A549 (cell line): ENCODE results near the gene KRTAP1-5. TPM values are rescaled to one million over a fixed set of nuclear protein-coding genes. Genes with fewer than 3 reads are reported as not detected.

Experiments used
- ATAC-seq, 2 experiments: fragments of 200-7000 bp in 1 of 2; fragments of >200 bp in 1 of 2; cut with Nextera tagmentation in 1 of 2; cut with Tn5 transposase in 1 of 2; 3 replicates each; pipeline versions ENCODE4 v1.8.0 to v1.9.1; 2018 to 2020; ENCODE audit warnings: mild to moderate bottlenecking in 1 of 2, moderate library complexity in 1 of 2
- CTCF ChIA-PET: fragments of 300-600 bp; sonication (Branson Sonifier 250); formaldehyde crosslinking; extraction: SDS; loops from one replicate; lab custom pipeline; 2021; ENCODE audit warnings: antibody characterized with exemption, inconsistent platforms; lab: Yijun Ruan, JAX
- POLR2A ChIA-PET: fragments of 350-600 bp; formaldehyde crosslinking; extraction: SDS; loops from one replicate; lab custom pipeline; 2021; ENCODE audit warnings: antibody characterized with exemption, inconsistent platforms; lab: Yijun Ruan, JAX
- DNase-seq, 2 experiments: peaks; one replicate each; pipeline versions ENCODE4 v3.0.0 to v3.0.0-alpha.2; 2011 to 2016; ENCODE audit warnings: low read depth in 1 of 2, low spot score in 1 of 2
- FAIRE-seq: peaks from 2 replicates; lab custom pipeline; 2011; peaks lifted over from hg19 to GRCh38; lab: Jason Lieb, UNC
- H3K27ac ChIP-seq, 2 experiments: fragments of >200 bp; sonication (Bioruptor Twin); formaldehyde crosslinking; 3 replicates each; pipeline ENCODE4 v1.5.1; 2016 to 2017
- H3K4me1 ChIP-seq: fragments of >200 bp; sonication (Bioruptor Twin); formaldehyde crosslinking; 3 replicates; pipeline ENCODE4 v1.6.1; 2016
- H3K4me2 ChIP-seq: fragments of >200 bp; sonication (Bioruptor Twin); formaldehyde crosslinking; 3 replicates; pipeline ENCODE4 v1.6.1; 2016
- H3K4me3 ChIP-seq: fragments of >200 bp; sonication (Bioruptor Twin); formaldehyde crosslinking; 3 replicates; pipeline ENCODE4 v1.5.1; 2016
- H3K9me3 ChIP-seq: fragments of >200 bp; sonication (Bioruptor Twin); formaldehyde crosslinking; 3 replicates; pipeline ENCODE4 v1.6.1; 2016
- CEBPB ChIP-seq, 2 experiments: fragments of >200 bp in 1 of 2; sonication (Bioruptor Twin) in 1 of 2; formaldehyde crosslinking in 1 of 2; IDR thresholded peaks; 2 replicates each; pipeline ENCODE4 v1.6.1; 2012 to 2016
- EHMT2 ChIP-seq: fragments of 200-600 bp; sonication (generic); IDR thresholded peaks from 2 replicates; pipeline ENCODE4 v1.6.1; 2016; ENCODE audit warnings: antibody characterized with exemption, low read depth, mild to moderate bottlenecking, moderate library complexity
- EP300 ChIP-seq, 2 experiments: fragments of >200 bp; sonication (Bioruptor Twin); formaldehyde crosslinking; IDR thresholded peaks; 2 replicates in 1 of 2; 3 replicates in 1 of 2; pipeline ENCODE4 v1.6.1; 2016 to 2017
- ESRRA ChIP-seq: fragments of 150-350 bp; IDR thresholded peaks from 2 replicates; pipeline ENCODE4 v1.6.1; 2014; ENCODE audit warnings: mild to moderate bottlenecking, low read length, borderline replicate concordance
- FOSB ChIP-seq: fragments of 250-450 bp; sonication (Bioruptor Pico); IDR thresholded peaks from 2 replicates; pipeline ENCODE4 v1.5.0; 2020; ENCODE audit warnings: mild to moderate bottlenecking, moderate library complexity
- HDAC2 ChIP-seq: fragments of 200-600 bp; sonication (generic); IDR thresholded peaks from 2 replicates; pipeline ENCODE4 v1.6.1; 2016
- HEYL ChIP-seq: fragments of 250-450 bp; sonication (Bioruptor Pico); IDR thresholded peaks from 2 replicates; pipeline ENCODE4 v1.8.0; 2021; ENCODE audit warnings: mild to moderate bottlenecking, moderate library complexity
- HOXA7 ChIP-seq: fragments of 250-450 bp; sonication (Bioruptor Pico); IDR thresholded peaks from 2 replicates; pipeline ENCODE4 v1.5.0; 2020; ENCODE audit warnings: mild to moderate bottlenecking, moderate library complexity
- KDM1A ChIP-seq: fragments of 200-600 bp; sonication (generic); IDR thresholded peaks from 2 replicates; pipeline ENCODE4 v1.6.1; 2016; ENCODE audit warnings: low read depth, mild to moderate bottlenecking
- KDM5A ChIP-seq: fragments of 200-600 bp; sonication (generic); IDR thresholded peaks from 2 replicates; pipeline ENCODE4 v1.6.1; 2016; ENCODE audit warnings: antibody characterized with exemption, mild to moderate bottlenecking
- MAFK ChIP-seq: fragments of 450-650 bp; IDR thresholded peaks from 2 replicates; pipeline ENCODE4 v1.6.1; 2014; ENCODE audit not compliant: partially characterized antibody
- MAZ ChIP-seq: fragments of 150-350 bp; IDR thresholded peaks from 2 replicates; pipeline ENCODE4 v1.6.1; 2014; ENCODE audit warnings: antibody characterized with exemption, low read depth, low read length, borderline replicate concordance
- MYC ChIP-seq: IDR thresholded peaks from 2 replicates; pipeline ENCODE4 v1.6.1; 2012; ENCODE audit warnings: mild to moderate bottlenecking, inconsistent platforms, low read length, improper control_type of control experiment, borderline replicate concordance
- NFE2L2 ChIP-seq: fragments of 150-350 bp; conservative IDR thresholded peaks from 2 replicates; pipeline ENCODE4 v1.6.1; 2014; ENCODE audit warnings: low read length
- POLR2A ChIP-seq: IDR thresholded peaks from 2 replicates; pipeline ENCODE4 v1.6.1; 2012; ENCODE audit warnings: mild to moderate bottlenecking, low read length
- POLR2AphosphoS2 ChIP-seq: conservative IDR thresholded peaks from 2 replicates; pipeline ENCODE4 v1.6.1; 2012; ENCODE audit warnings: low read length, improper control_type of control experiment, inconsistent platforms
- RAD21 ChIP-seq, 2 experiments: fragments of >200 bp in 1 of 2; sonication (Bioruptor Twin) in 1 of 2; formaldehyde crosslinking in 1 of 2; IDR thresholded peaks in 1 of 2; conservative IDR thresholded peaks in 1 of 2; 2 replicates in 1 of 2; 3 replicates in 1 of 2; pipeline ENCODE4 v1.6.1; 2012 to 2018; ENCODE audit warnings: inconsistent platforms in 1 of 2
- RCOR1 ChIP-seq: fragments of 150-350 bp; IDR thresholded peaks from 2 replicates; pipeline ENCODE4 v1.6.1; 2014; ENCODE audit warnings: antibody characterized with exemption, low read length, low read depth
- RFX5 ChIP-seq: fragments of 450-650 bp; IDR thresholded peaks from 2 replicates; pipeline ENCODE4 v1.7.1; 2014; ENCODE audit warnings: antibody characterized with exemption, mild to moderate bottlenecking, moderate library complexity
- SREBF2 ChIP-seq: fragments of 450-650 bp; IDR thresholded peaks from 2 replicates; pipeline ENCODE4 v1.6.1; 2014; ENCODE audit warnings: mild to moderate bottlenecking, moderate library complexity
- TP53 ChIP-seq: fragments of 250-450 bp; sonication (Bioruptor Pico); IDR thresholded peaks from 2 replicates; pipeline ENCODE4 v1.5.0; 2021; ENCODE audit warnings: mild to moderate bottlenecking, moderate library complexity
- WGBS: methylation state at CpG from one replicate; pipeline ENCODE4 v1.1.6; 2017; ENCODE audit errors: missing lambda C conversion rate; 5-methylcytosine and 5-hydroxymethylcytosine counted together
- polyA plus RNA-seq, 4 experiments: library from polyadenylated mRNA; depleted of rRNA in 3 of 4; stranded (reverse); fragments of >200 nt; fragmentation: RNase III in 1 of 4; extraction: RNeasy Plus Mini Kit Qiagen cat#74134 plus additional on column Dnase treatment in 1 of 4; gene quantifications; 2 replicates in 3 of 4; 3 replicates in 1 of 4; pipeline ENCODE4 v1.2.3, GENCODE V29; 2011 to 2017
- TF ChIP-seq, protein P1 (sequence below): fragments of 250-450 bp; sonication (Bioruptor Pico); IDR thresholded peaks from 2 replicates; pipeline ENCODE4 v1.5.0; 2020; ENCODE audit warnings: low read depth, mild to moderate bottlenecking, moderate library complexity
- TF ChIP-seq, protein P2 (sequence below): fragments of >200 bp; sonication (Bioruptor Twin); formaldehyde crosslinking; IDR thresholded peaks from 2 replicates; pipeline ENCODE4 v1.6.1; 2016
- TF ChIP-seq, protein P3 (sequence below): fragments of >200 bp; sonication (Bioruptor Twin); formaldehyde crosslinking; IDR thresholded peaks from 3 replicates; pipeline ENCODE4 v1.5.1; 2016

KRTAP1-5 gene
- polyA plus RNA-seq, 2 of the 4 experiments (the other 2 are of a cell fraction): not detected

DNA sequence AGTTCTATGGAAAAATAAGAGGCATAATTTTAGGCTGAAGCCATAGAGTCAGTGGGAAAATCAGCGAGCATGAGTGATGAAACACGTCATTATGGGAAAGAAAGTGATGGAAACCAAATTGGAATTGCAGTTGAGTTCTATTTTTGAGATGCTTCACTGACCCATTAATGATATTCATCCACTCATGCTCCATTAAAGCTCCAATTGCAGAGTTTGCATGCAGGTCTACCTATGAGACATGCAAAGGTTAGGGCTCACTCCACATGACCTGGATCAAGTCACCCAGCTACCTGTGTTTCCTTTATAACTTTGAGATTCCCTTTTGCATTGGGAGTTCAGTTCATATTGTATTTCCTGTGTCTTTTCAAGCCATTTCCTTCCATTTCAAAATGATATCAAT, 46.7 kb upstream of the KRTAP1-5 start:
- WGBS: 82% methylated on average over 2 of the region's 2 CpGs
- ATAC-seq: no peak
- no peak for DNase-seq
- CTCF ChIA-PET: no interaction called here
- FAIRE-seq: no peak
- Histone ChIP-seq H3K27ac (no peak overlapping the region), H3K4me2 (no peak overlapping the region), H3K4me3 (no peak overlapping the region), H3K4me1 (no peaks in the 10 kb centered on the region), H3K9me3 (no peaks in the 10 kb centered on the region)
- no peak for TF ChIP-seq ESRRA
- no peak for TF ChIP-seq MYC
- no peak for TF ChIP-seq KDM5A
- TF ChIP-seq RAD21 (conservative IDR thresholded peaks at IDR 0.05 in 1 of 2, IDR thresholded peaks at IDR 0.05 in 1 of 2): no peak
- TF ChIP-seq EHMT2: no peak
- no peak for TF ChIP-seq MAFK
- no peak for TF ChIP-seq RCOR1
- no peak for TF ChIP-seq KDM1A
- TF ChIP-seq, protein P1, sequence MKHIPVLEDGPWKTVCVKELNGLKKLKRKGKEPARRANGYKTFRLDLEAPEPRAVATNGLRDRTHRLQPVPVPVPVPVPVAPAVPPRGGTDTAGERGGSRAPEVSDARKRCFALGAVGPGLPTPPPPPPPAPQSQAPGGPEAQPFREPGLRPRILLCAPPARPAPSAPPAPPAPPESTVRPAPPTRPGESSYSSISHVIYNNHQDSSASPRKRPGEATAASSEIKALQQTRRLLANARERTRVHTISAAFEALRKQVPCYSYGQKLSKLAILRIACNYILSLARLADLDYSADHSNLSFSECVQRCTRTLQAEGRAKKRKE (CRISPR knock-in tag): no peak
- no peak for TF ChIP-seq HEYL (CRISPR knock-in tag)
- TF ChIP-seq, protein P2, sequence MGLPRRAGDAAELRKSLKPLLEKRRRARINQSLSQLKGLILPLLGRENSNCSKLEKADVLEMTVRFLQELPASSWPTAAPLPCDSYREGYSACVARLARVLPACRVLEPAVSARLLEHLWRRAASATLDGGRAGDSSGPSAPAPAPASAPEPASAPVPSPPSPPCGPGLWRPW: no peak
- TF ChIP-seq POLR2A: no peak
- POLR2A ChIA-PET: no interaction called here

DNA sequence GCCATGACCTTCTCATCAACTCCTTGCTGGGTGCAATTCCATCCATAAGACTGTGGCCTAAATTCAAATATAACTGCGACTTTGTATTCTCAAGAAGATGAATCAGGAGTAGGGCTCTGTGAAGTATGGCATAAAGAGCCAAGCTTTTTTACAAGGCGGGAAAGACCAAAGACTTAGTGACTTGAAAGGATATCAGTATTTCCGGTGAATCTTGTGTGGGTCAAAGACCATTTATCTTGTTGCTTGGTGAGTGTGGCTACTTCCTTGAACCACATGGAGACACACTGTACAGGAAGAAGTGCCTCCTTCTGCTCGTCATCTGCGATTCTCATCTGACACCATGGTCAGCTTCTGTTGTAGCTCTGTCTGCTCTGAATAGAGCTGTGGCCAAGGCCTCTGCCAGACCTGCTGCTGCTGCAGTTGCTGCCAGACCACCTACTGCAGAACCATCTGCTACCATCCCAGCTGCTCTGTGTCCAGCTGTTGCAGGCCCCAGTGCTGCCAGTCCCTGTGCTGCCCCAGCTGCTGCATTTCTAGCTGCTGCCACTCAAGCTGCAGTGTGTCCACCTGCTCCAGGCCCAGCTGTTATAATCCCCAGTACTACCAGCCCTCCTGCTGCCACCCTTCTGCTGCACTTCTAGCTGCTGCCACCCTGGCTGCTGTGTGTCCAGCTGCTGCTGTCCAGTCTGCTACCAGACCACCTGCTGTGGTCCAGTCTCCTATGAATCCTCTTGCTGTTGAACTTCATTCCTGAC, 44.8 kb upstream of the KRTAP1-5 start:
- no peak for FAIRE-seq

DNA sequence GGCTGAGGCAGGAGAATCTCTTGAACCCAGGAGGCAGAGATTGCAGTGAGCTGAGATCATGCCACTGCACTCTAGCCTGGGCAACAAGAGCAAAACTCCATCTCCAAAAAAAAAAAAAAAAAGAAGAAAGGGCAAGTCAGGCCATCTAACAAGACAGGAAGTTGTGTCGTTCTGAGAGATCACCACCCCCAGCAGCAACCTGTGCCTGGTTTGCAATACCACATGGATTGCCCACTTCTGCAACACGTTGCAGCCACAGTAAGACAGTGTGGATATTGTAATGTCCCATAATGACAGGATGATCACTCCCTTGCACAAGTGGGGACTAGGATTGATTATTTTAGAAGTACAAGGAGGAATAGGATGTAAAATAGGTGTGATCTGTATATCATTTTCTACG, 42.0 kb upstream of the KRTAP1-5 start:
- 88% methylated on average over 3 of the region's 3 CpGs for WGBS
- ATAC-seq (no peak), FAIRE-seq (no peak), DNase-seq (no peak)
- no peak overlapping the region for H3K27ac ChIP-seq
- no peaks in the 10 kb centered on the region for H3K9me3 ChIP-seq
- TF ChIP-seq TP53 (CRISPR knock-in tag): no peak
- no peak for TF ChIP-seq POLR2AphosphoS2
- TF ChIP-seq HEYL (CRISPR knock-in tag): no peak
- TF ChIP-seq FOSB: no peak
- TF ChIP-seq EP300 (IDR thresholded peaks at IDR 0.05): no peak
- TF ChIP-seq HOXA7 (CRISPR knock-in tag): no peak
- TF ChIP-seq NFE2L2: no peak
- TF ChIP-seq CEBPB (IDR thresholded peaks at IDR 0.05): no peak
- TF ChIP-seq MAZ: no peak
- TF ChIP-seq, protein P3, sequence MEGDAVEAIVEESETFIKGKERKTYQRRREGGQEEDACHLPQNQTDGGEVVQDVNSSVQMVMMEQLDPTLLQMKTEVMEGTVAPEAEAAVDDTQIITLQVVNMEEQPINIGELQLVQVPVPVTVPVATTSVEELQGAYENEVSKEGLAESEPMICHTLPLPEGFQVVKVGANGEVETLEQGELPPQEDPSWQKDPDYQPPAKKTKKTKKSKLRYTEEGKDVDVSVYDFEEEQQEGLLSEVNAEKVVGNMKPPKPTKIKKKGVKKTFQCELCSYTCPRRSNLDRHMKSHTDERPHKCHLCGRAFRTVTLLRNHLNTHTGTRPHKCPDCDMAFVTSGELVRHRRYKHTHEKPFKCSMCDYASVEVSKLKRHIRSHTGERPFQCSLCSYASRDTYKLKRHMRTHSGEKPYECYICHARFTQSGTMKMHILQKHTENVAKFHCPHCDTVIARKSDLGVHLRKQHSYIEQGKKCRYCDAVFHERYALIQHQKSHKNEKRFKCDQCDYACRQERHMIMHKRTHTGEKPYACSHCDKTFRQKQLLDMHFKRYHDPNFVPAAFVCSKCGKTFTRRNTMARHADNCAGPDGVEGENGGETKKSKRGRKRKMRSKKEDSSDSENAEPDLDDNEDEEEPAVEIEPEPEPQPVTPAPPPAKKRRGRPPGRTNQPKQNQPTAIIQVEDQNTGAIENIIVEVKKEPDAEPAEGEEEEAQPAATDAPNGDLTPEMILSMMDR: no peak
- TF ChIP-seq SREBF2: no peak
- no peak for TF ChIP-seq HDAC2
- H3K4me2 ChIP-seq: no peak overlapping the region
- H3K4me1 ChIP-seq: peaks cover 7% of the 10 kb centered on the region; the same call in 2 of the 3 replicates
- ChIA-PET CTCF (interaction anchor here (2.5 kb wide), 1 partner anchor 10 kb away, joined by 6 read pairs; no protein-coding TSS in a partner anchor), POLR2A (no interaction called here)
- no peak overlapping the region for H3K4me3 ChIP-seq

More for the DNA sequence above, 44.8 kb upstream of the KRTAP1-5 start:
- H3K4me3 ChIP-seq: no peak overlapping the region
- ATAC-seq (peak in 1 of 2 experiments; percentile 40; a peak in 1 of 6 replicates), DNase-seq (no peak)
- ChIA-PET CTCF (interaction anchor here (0.6 to 1.3 kb wide), 5 partner anchors 19 to 591 kb away, joined by 3 to 5 read pairs (median 3); no protein-coding TSS in a partner anchor), POLR2A (no interaction called here)
- no peak overlapping the region for H3K4me2 ChIP-seq
- TF ChIP-seq RFX5: no peak
- no peak for TF ChIP-seq POLR2A
- WGBS: 94% methylated on average over 5 of the region's 5 CpGs
- H3K9me3 ChIP-seq: no peaks in the 10 kb centered on the region
- no peak overlapping the region for H3K27ac ChIP-seq
- no peaks in the 10 kb centered on the region for H3K4me1 ChIP-seq
